Prostate gland (tissue), 2 donors: ENCODE measurements around the gene LRRC10B. TPM values are rescaled to one million over a fixed set of nuclear protein-coding genes. Genes with fewer than 3 reads are reported as not detected.

ENCODE experiments used
- DNase-seq: peaks from one replicate; pipeline ENCODE4 v3.0.0-alpha.2; 2019; ENCODE audit warnings: low spot score
- H3K27ac ChIP-seq, 2 donors: fragments of 200-600 bp; sonication (generic); 2 replicates each; pipeline ENCODE4 v1.5.1; 2017 to 2019
- H3K27me3 ChIP-seq: fragments of 200-600 bp; sonication (generic); replicated peaks from 2 replicates; pipeline ENCODE4 v1.5.1; 2019; ENCODE audit not compliant: insufficient read depth
- H3K36me3 ChIP-seq, 2 donors: fragments of 200-600 bp; sonication (generic); 1 replicate in 1 of 2; 2 replicates in 1 of 2; pipeline versions ENCODE4 v1.5.1 to v1.8.1; 2017 to 2019
- H3K4me1 ChIP-seq: fragments of 200-600 bp; sonication (generic); replicated peaks from 2 replicates; pipeline ENCODE4 v1.5.1; 2019
- H3K4me3 ChIP-seq, 2 donors: fragments of 200-600 bp; sonication (generic); 2 replicates each; pipeline ENCODE4 v1.5.1; 2017 to 2019
- H3K9me3 ChIP-seq: fragments of 200-600 bp; sonication (generic); 2 replicates; pipeline ENCODE4 v1.5.1; 2017
- POLR2A ChIP-seq: fragments of 450-650 bp; IDR thresholded peaks from one replicate; pipeline ENCODE4 v1.6.1; 2016; ENCODE audit warnings: antibody characterized with exemption, mild to moderate bottlenecking
- POLR2AphosphoS5 ChIP-seq: sonication (generic); formaldehyde crosslinking; IDR thresholded peaks from one replicate; pipeline ENCODE4 v1.6.1; 2017; ENCODE audit warnings: antibody characterized with exemption
- WGBS: methylation state at CpG from one replicate; pipeline ENCODE4 v1.1.5; 2018; 5-methylcytosine and 5-hydroxymethylcytosine counted together
- intact Hi-C: fragments of 100-400 bp; cut with DNase I; formaldehyde crosslinking; loops from one replicate; pipeline ENCODE4 v1.14.2; 2022
- total RNA-seq, 2 donors: library from RNA; depleted of rRNA; stranded (reverse); fragments of >200 nt; gene quantifications; one replicate each; pipeline ENCODE4 v1.1.0, GENCODE V29; 2016
- TF ChIP-seq, protein P1 (sequence below), 4 experiments: fragments of 200-600 bp in 2 of 4; fragments of 450-650 bp in 2 of 4; sonication (generic) in 2 of 4; IDR thresholded peaks; 1 replicate in 3 of 4; 2 replicates in 1 of 4; pipeline ENCODE4 v1.5.1; 2016 to 2019; ENCODE audit warnings: antibody characterized with exemption in 4 of 4, mild to moderate bottlenecking in 2 of 4, moderate library complexity in 2 of 4

Gene LRRC10B
- total RNA-seq, 2 donors from 2014 or later, result 0.09 to 1.2 TPM

DNA sequence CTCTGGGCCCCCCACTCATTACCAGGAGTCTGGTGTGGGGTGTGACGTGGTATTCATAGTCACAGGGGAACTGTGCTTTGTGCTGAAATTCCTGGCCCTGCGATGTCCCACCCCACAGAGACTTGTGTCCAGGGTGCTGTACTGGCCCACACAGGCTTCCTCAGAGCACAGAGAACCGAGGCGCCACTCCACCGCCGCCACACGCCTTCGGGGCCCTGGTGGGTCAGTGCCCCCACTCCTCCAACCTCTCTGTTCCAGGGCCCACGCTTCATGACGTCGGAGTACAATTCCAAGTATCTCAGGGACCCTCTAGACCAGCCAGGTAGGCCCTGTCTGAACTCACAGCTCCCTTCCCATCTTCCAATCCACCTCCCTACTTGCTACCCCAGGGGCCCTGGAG lies 23.5 kb upstream of the LRRC10B start:
- intact Hi-C loops, result no loop called here
- TF ChIP-seq, protein P1, sequence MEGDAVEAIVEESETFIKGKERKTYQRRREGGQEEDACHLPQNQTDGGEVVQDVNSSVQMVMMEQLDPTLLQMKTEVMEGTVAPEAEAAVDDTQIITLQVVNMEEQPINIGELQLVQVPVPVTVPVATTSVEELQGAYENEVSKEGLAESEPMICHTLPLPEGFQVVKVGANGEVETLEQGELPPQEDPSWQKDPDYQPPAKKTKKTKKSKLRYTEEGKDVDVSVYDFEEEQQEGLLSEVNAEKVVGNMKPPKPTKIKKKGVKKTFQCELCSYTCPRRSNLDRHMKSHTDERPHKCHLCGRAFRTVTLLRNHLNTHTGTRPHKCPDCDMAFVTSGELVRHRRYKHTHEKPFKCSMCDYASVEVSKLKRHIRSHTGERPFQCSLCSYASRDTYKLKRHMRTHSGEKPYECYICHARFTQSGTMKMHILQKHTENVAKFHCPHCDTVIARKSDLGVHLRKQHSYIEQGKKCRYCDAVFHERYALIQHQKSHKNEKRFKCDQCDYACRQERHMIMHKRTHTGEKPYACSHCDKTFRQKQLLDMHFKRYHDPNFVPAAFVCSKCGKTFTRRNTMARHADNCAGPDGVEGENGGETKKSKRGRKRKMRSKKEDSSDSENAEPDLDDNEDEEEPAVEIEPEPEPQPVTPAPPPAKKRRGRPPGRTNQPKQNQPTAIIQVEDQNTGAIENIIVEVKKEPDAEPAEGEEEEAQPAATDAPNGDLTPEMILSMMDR (IDR thresholded peaks at IDR 0.05), result no peak
- no peak for TF ChIP-seq POLR2AphosphoS5
- no peak for TF ChIP-seq POLR2A
- Histone ChIP-seq H3K27ac (no peak overlapping the region), H3K4me3 (no peak overlapping the region), H3K9me3 (no peaks in the 10 kb centered on the region), H3K27me3 (no peaks in the 10 kb centered on the region), H3K36me3 (no peaks in the 10 kb centered on the region), H3K4me1 (peaks cover 5% of the 10 kb centered on the region)
- no peak for DNase-seq
- 95% methylated on average over 11 of the region's 11 CpGs for WGBS

DNA sequence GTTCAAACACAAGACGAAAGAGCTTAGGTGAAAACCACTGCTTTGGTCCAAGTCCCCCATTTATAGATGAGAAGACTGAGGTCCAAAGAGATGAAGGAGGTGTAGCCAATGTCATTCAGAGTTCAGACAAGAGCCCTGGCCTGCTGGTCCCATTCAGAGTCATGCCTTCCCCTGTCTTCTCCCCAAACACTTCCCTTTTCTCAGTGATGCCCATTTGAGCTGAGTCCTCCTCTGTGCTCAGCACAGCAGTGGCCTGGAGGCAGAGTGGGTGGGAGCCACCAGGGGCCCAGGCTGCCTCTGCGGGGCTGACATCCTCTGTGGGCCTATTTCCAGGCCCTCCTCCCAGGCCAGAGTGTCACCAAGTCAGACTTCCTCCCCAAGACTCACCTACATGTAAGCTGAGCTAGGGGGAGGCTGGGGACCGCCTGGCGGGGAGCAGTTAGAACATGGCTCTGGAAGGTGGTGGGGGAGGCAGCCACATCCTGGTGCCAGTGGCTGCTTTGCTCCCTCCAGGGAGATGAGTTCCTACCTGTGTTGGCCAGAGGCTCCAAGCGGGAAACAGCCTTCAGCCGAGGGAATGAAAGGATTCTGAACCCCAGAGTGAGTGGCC lies 22.4 kb upstream of the LRRC10B start:
- H3K4me3 ChIP-seq, result no peak overlapping the region
- intact Hi-C loops, result no loop called here
- H3K4me1 ChIP-seq, result peaks cover 5% of the 10 kb centered on the region
- H3K27ac ChIP-seq, result no peak overlapping the region
- TF ChIP-seq POLR2AphosphoS5 (no peak), POLR2A (no peak)
- TF ChIP-seq, protein P1 (IDR thresholded peaks at IDR 0.05), result no peak
- no peak for DNase-seq
- no peaks in the 10 kb centered on the region for H3K36me3 ChIP-seq
- 97% methylated on average over 6 of the region's 6 CpGs for WGBS
- H3K9me3 ChIP-seq, result no peaks in the 10 kb centered on the region
- no peaks in the 10 kb centered on the region for H3K27me3 ChIP-seq

DNA sequence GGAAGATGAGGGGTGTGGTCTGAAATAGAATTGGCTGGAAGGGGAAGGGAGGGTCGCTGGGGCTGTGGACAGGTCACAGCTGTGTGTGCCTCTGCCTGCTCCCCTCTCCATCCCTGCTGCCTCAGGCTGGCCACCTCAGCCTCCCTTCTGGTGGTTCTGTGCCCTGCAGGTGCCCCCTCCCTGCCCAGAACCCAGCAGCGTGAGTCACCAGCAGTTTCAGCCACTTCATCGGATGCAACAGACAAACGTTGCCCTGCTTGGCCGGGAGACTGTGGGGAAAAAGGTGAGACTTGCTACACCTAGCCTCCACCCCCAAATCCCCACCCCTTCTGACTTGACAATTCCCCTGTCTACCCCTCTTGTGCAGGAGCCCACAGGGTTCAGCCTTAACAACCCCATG lies 21.8 kb upstream of the LRRC10B start:
- no peak overlapping the region for H3K27ac ChIP-seq
- H3K9me3 ChIP-seq, result no peaks in the 10 kb centered on the region
- H3K27me3 ChIP-seq, result no peaks in the 10 kb centered on the region
- intact Hi-C loops, result no loop called here
- no peak for DNase-seq
- TF ChIP-seq, protein P1 (IDR thresholded peaks at IDR 0.05), result no peak
- TF ChIP-seq POLR2AphosphoS5 (no peak), POLR2A (no peak)
- H3K4me3 ChIP-seq, result no peak overlapping the region
- WGBS, result 82% methylated on average over 5 of the region's 5 CpGs
- no peaks in the 10 kb centered on the region for H3K36me3 ChIP-seq
- H3K4me1 ChIP-seq, result peaks cover 5% of the 10 kb centered on the region

DNA sequence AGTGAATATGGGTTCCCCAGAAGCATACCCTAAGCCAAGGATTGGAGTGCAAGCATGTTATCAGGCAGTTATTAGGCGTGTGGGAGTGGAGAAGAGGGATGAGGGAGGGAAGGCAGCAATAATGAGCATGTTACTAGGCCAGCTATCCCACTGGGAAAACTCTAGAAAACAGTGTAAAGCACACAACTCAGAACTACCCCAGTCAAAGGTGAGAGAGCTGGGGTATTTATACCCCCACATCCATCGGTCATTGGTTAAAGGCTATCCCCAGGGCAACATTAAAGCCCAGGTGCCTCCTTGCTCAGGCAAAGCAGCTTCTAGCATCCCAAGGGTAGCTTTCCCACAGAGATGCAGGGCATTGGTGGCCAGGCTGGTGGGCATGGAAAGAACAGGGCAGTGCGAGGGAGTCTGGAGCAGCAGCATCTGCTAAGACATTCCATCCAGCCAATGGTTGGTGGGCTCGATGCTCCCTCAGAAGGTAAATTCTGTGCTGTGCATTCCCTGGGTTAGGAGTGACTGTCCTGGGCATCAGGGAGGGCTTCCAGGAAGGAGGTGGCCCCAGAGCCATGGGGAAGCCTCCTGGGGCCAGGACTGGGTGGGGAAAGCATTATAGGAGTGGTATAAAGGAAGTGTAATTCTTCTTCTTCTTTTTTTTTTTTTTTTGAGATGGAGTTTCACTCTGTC lies 21.1 kb upstream of the LRRC10B start:
- TF ChIP-seq POLR2AphosphoS5 (no peak), POLR2A (no peak)
- TF ChIP-seq, protein P1 (IDR thresholded peaks at IDR 0.05), result no peak
- no peaks in the 10 kb centered on the region for H3K36me3 ChIP-seq
- 96% methylated on average over 4 of the region's 4 CpGs for WGBS
- no peaks in the 10 kb centered on the region for H3K9me3 ChIP-seq
- H3K27ac ChIP-seq, result no peak overlapping the region
- no peaks in the 10 kb centered on the region for H3K27me3 ChIP-seq
- DNase-seq, result no peak
- no peak overlapping the region for H3K4me3 ChIP-seq
- intact Hi-C loops, result no loop called here
- peaks cover 5% of the 10 kb centered on the region for H3K4me1 ChIP-seq
